Measurements from ENCODE around the gene POLR3E.

- no peak for TF ChIP-seq TAF1 (IDR thresholded peaks at IDR 0.05; ENCODE audit: borderline replicate concordance, low read depth, low read length)
- no peak for TF ChIP-seq POLR2A (IDR thresholded peaks at IDR 0.05; ENCODE audit: low read depth, low read length)
- TF ChIP-seq POLR2AphosphoS5 (IDR thresholded peaks at IDR 0.05; ENCODE audit: low read depth, low read length), result no peak
Measured at GRCh38 chr16:22329199-22329695, 32.0 kb downstream of the POLR3E start.

All from GM12892 (cell line).